GM23338 (cell line): ENCODE results near the gene LIPA. TPM values are rescaled to one million over a fixed set of nuclear protein-coding genes. Genes with fewer than 3 reads are reported as not detected.

ENCODE experiments used
- ATAC-seq: fragments of 200-7000 bp; cut with Tn5 transposase; 3 replicates; pipeline ENCODE4 v1.9.1; 2020
- DNase-seq: peaks from one replicate; pipeline ENCODE4 v3.0.0-alpha.2; 2015; ENCODE audit warnings: low spot score
- H2AFZ ChIP-seq: fragments of 200-600 bp; sonication (generic); 2 replicates; pipeline ENCODE4 v1.8.0; 2016; ENCODE audit warnings: antibody characterized with exemption, mild to moderate bottlenecking, moderate library complexity
- H3F3A ChIP-seq: fragments of 200-600 bp; sonication (generic); replicated peaks from 2 replicates; pipeline ENCODE4 v1.8.0; 2017; ENCODE audit warnings: antibody characterized with exemption, mixed run types, low read depth
- H3K27ac ChIP-seq: fragments of 200-600 bp; sonication (generic); 2 replicates; pipeline ENCODE4 v1.6.1; 2016; ENCODE audit warnings: low read depth
- H3K27me3 ChIP-seq: fragments of 200-600 bp; sonication (generic); 2 replicates; pipeline ENCODE4 v1.8.0; 2016; ENCODE audit warnings: mild to moderate bottlenecking, mixed run types, moderate library complexity; ENCODE audit not compliant: insufficient read depth
- H3K36me3 ChIP-seq: fragments of 200-600 bp; sonication (generic); 2 replicates; pipeline ENCODE4 v1.8.0; 2016; ENCODE audit warnings: mild to moderate bottlenecking; ENCODE audit not compliant: insufficient read depth
- H3K4me1 ChIP-seq: fragments of 200-600 bp; sonication (generic); 2 replicates; pipeline ENCODE4 v1.8.0; 2016; ENCODE audit warnings: mild to moderate bottlenecking, moderate library complexity; ENCODE audit not compliant: insufficient read depth
- H3K4me2 ChIP-seq: fragments of 200-600 bp; sonication (generic); 2 replicates; pipeline ENCODE4 v1.7.1; 2017; ENCODE audit warnings: mixed run types
- H3K4me3 ChIP-seq: fragments of 200-600 bp; sonication (generic); 2 replicates; pipeline ENCODE4 v1.6.1; 2016; ENCODE audit warnings: mixed run types
- H3K79me2 ChIP-seq: fragments of 200-600 bp; sonication (generic); replicated peaks from 2 replicates; pipeline ENCODE4 v1.8.0; 2017; ENCODE audit warnings: mild to moderate bottlenecking; ENCODE audit not compliant: insufficient read depth
- H3K9me2 ChIP-seq: fragments of 200-600 bp; sonication (generic); 2 replicates; pipeline ENCODE4 v1.8.0; 2017; ENCODE audit not compliant: insufficient read depth
- H4K20me1 ChIP-seq: fragments of 200-600 bp; sonication (generic); replicated peaks from 2 replicates; pipeline ENCODE4 v1.8.0; 2017; ENCODE audit warnings: mild to moderate bottlenecking; ENCODE audit not compliant: insufficient read depth
- H3K27ac Mint-ChIP-seq: 2 replicates; pipeline ENCODE4 v1.8.0; 2020; ENCODE audit warnings: inconsistent platforms, mild to moderate bottlenecking, moderate library complexity, mixed read lengths
- H3K27me3 Mint-ChIP-seq: 3 replicates; pipeline ENCODE4 v1.8.0; 2022; ENCODE audit warnings: low read depth, mild to moderate bottlenecking, moderate library complexity, mixed read lengths, inconsistent platforms; ENCODE audit not compliant: insufficient read depth, poor library complexity
- H3K36me3 Mint-ChIP-seq: 3 replicates; pipeline ENCODE4 v1.8.0; 2021; ENCODE audit warnings: low read depth, mild to moderate bottlenecking, inconsistent platforms, moderate library complexity, mixed read lengths
- H3K4me1 Mint-ChIP-seq: 3 replicates; pipeline ENCODE4 v1.8.0; 2020; ENCODE audit warnings: mild to moderate bottlenecking, inconsistent platforms, mixed read lengths
- H3K4me3 Mint-ChIP-seq: 3 replicates; pipeline ENCODE4 v1.8.0; 2021; ENCODE audit warnings: moderate library complexity, mild to moderate bottlenecking, inconsistent platforms, mixed read lengths
- H3K9me3 Mint-ChIP-seq: 3 replicates; pipeline ENCODE4 v1.8.0; 2020; ENCODE audit warnings: moderate library complexity, mild to moderate bottlenecking, inconsistent platforms, mixed read lengths
- CREB1 ChIP-seq: fragments of 250-450 bp; sonication (Bioruptor Pico); IDR thresholded peaks from 2 replicates; pipeline ENCODE4 v1.5.0; 2020; ENCODE audit warnings: low read depth, mild to moderate bottlenecking, moderate library complexity
- EZH2 ChIP-seq: fragments of 200-600 bp; sonication (generic); IDR thresholded peaks from one replicate; pipeline ENCODE4 v1.8.0; 2017; ENCODE audit warnings: antibody characterized with exemption, mild to moderate bottlenecking, low read depth; ENCODE audit not compliant: unreplicated experiment
- JUNB ChIP-seq: IDR thresholded peaks from one replicate; pipeline ENCODE4 v1.6.1; 2016; ENCODE audit warnings: antibody characterized with exemption; ENCODE audit not compliant: unreplicated experiment
- STAT1 ChIP-seq: IDR thresholded peaks from one replicate; pipeline ENCODE4 v1.6.1; 2016; ENCODE audit warnings: antibody characterized with exemption; ENCODE audit not compliant: unreplicated experiment
- ZNF331 ChIP-seq: fragments of 250-450 bp; sonication (Bioruptor Pico); IDR thresholded peaks from 2 replicates; pipeline ENCODE4 v1.5.0; 2020; ENCODE audit warnings: low read depth, mild to moderate bottlenecking, moderate library complexity
- ZNF462 ChIP-seq: fragments of 250-450 bp; sonication (Bioruptor Pico); IDR thresholded peaks from 2 replicates; pipeline ENCODE4 v1.5.0; 2020; ENCODE audit warnings: mild to moderate bottlenecking, moderate library complexity
- polyA plus RNA-seq: library from polyadenylated mRNA; unstranded; fragments of >200 nt; fragmentation: Nextera tagmentation; extraction: Ambion mirVana; gene quantifications from 2 replicates; pipeline ENCODE4 v1.2.1, GENCODE V29; 2016
- total RNA-seq: library from RNA; depleted of rRNA; stranded (reverse); fragments of >200 nt; shearing (Covaris generic); gene quantifications from 2 replicates; pipeline ENCODE4 v1.2.3, GENCODE V29; 2014

Gene LIPA
- total and polyA plus RNA-seq, 2 experiments from 2014 or later: 37.8 to 86.3 TPM

- no peaks in the 10 kb centered on the region for H4K20me1 ChIP-seq
- peaks cover 18% of the 10 kb centered on the region for H3K9me3 Mint-ChIP-seq
- no peaks in the 10 kb centered on the region for H3K79me2 ChIP-seq
- peaks cover 18% of the 10 kb centered on the region for H3K36me3 Mint-ChIP-seq
- H3K4me1 ChIP-seq: peaks cover 11% of the 10 kb centered on the region; the same call in 1 of the 2 replicates
- no peak overlapping the region; the same call in 1 of the 2 replicates for H3K27ac Mint-ChIP-seq
- H3K27me3 Mint-ChIP-seq: no peaks in the 10 kb centered on the region
- ATAC-seq (peak; percentile 60), DNase-seq (no peak)
- H3F3A ChIP-seq: no peaks in the 10 kb centered on the region
- peak overlapping the region; percentile 87 for H2AFZ ChIP-seq
- H3K4me1 Mint-ChIP-seq: peaks cover 23% of the 10 kb centered on the region
- H3K4me2 ChIP-seq: peak overlapping the region; percentile 55; the same call in 1 of the 2 replicates
- no peaks in the 10 kb centered on the region; the same call in 1 of the 2 replicates for H3K9me2 ChIP-seq
- H3K4me3 Mint-ChIP-seq: no peak overlapping the region
- H3K36me3 ChIP-seq: no peaks in the 10 kb centered on the region
- H3K27me3 ChIP-seq: no peaks in the 10 kb centered on the region
- TF ChIP-seq ZNF462 (CRISPR knock-in tag) (no peak), STAT1 (no peak), ZNF331 (CRISPR knock-in tag) (no peak), JUNB (no peak), CREB1 (no peak), EZH2 (no peak)
- H3K27ac ChIP-seq: no peak overlapping the region
- no peak overlapping the region for H3K4me3 ChIP-seq
These were observed 31.7 kb upstream of the LIPA start for GRCh38 chr10:89283025-89283935.
